ENCODE data around the gene CACNG4. TPM values are rescaled to one million over a fixed set of nuclear protein-coding genes. Genes with fewer than 3 reads are reported as not detected.

Gene CACNG4
- total RNA-seq, 1 donor from 2014 or later: not detected

DNA sequence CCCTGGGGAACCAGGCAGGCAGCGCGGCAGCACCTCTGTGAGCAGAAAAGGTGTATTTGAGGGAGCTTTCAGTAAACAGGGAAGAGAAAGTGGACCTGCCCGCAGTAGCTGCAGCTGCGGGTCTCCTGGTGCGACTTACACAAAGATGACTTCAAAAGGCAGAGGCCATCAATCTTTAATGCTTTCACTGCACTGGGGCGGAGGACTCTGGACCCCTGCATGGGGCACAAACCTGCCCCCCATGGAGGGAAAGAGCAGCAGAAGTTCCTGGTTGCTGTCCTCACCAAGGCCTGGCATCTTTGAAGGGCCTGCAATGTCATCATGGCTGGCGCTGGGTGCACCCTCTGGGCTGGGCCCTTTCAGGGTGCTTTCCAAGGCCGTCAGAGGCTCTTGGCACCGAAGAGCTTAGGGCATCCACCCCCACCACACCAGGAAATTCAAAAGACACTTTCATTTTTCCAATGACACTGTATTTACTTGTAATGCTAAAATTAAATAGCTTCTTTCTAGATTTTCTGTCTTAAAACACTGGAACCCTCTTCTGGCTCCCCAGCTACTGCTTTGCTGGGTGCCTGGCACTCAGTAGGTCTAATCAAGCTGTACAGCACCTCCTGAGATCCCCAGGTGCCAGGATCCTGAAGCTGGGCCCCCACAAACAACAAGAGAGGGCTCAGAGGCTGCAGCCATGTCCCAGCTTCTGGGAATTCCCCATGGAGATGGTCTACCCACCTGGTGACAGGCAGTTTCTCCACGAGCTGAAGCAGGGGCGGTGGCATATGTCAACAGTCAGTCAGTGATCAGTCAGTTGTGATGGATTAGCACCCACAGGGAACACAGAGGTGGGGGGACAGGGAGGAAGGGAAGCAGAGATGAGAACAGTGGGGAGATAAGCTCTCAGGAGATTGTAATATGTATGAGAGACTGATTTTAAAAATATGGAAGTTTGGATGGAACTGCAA is 77.7 kb downstream of the CACNG4 start:
- DNase-seq (ENCODE audit: low read depth in 2 of 2): no peak

DNA sequence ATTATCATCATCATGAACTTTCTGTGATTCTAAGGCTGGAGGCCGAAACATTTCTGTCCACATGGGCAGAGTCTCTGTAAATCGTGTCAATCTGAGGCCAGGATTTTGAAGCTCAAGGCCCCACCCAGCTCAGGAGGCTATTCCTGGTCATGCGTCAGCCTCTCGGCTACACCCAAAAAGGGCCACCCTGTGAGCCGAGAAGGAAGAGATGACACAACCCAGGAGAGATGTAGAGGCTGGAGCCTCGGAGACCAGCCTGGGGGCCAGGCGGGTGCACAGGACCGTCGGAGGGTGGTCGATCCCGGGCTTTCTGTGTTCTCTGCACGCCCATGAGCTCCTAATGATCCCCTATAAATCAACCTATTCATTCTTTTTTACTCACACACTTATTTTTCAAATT is 78.8 kb downstream of the CACNG4 start:
- no peak for DNase-seq (ENCODE audit: low read depth in 2 of 2)

DNA sequence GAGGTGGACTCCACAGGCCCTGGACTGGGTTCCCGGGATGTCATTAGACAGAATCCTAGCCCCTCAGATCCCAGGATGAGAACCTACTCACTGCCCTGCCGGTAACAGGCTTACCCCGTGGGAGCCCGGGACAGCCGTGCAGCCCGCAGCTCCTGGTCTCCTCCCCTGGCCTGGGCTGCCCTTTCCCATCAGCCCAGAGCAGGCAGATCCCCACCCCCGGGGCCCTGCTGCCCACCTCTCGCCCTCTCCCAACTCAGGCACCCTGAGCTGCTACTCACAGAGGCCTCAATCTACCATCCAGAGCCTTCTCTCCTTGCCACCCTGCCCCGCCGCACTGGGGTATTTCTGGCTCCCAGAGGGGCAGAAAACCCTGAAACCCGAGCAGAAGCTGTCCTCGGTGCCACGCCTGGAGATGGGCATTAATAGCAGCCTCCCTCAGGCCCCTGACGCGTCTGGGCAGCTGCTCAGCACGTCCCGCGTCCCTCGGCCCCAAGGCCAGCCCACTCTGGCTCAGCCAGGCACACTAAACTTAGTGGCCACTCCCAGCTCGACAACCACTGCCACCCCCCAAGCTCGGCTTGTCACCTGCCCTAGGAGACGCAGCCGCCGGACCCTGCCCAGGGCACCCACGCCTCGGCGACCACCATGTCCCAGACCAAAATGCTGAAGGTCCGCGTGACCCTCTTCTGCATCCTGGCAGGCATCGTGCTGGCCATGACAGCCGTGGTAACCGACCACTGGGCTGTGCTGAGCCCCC is 79.7 kb downstream of the CACNG4 start, which contains the start of gene CACNG1:
CACNG1 (plus strand) TSS at position 539 of the 757 bp plus-strand sequence; CDS start at position 646, 107 bp downstream.
- no peak for DNase-seq (ENCODE audit: low read depth in 2 of 2)

DNA sequence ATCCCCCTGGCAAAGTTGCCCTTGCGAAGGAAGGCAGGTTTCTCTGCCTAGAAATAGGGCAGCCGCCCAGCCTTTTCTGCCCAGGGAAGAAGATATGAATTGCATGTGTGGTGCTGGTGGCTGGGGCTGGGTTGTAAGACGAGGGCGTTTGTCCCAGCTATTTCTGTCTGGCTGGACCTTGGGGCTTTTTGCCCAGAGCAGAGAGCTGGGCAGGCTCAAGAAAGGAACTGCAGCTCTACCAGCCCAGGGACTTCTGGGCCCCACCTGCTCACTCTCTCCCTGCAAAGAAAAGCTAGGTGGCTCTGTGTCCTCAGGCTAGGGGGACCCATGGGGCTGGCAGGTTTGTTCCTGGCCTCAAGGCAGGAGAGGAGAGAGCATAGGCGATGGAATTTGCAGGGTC is 80.4 kb downstream of the CACNG4 start:
- no peak for DNase-seq (ENCODE audit: low read depth in 2 of 2)

DNA sequence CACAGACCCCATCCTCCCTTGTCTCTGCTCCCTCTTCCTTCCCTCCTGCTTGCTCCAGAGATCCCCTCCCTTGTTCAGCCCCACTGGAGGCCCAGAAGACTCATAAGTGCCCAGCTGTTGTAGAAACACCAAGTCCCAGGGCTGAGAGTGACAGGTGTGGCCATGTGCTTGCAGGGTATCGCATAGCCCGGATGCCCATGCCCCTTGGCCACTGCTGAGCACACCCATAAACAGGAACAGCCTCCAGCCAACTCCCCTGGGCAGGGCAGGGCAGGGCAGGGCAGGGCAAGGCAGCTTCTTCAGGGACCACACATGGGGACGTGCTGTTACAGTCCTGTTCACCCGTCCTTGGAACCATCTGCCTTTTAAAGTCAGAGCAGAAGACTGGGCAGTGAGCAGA is 81.9 kb downstream of the CACNG4 start:
- no peak for DNase-seq (ENCODE audit: low read depth in 2 of 2)

DNA sequence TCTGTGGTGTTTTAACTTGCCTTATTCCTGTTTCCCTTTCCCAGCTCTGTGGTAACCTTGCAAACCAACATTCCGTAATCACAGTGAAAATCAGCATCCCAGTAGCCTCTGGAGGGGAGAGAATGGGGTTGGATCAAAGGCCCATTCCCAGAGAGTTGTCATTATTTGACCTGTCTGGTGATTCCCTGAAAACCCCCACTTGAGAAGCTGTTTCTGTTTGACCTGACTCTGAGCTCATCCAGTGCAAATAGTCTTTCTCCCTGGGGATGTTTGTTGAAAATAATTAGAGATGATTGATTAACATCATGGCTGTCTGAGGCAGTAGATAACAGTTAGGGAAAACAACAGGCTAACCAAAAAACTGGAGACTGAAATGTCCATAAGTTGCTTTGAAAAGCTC is 82.9 kb downstream of the CACNG4 start:
- DNase-seq (ENCODE audit: low read depth in 2 of 2): no peak

DNA sequence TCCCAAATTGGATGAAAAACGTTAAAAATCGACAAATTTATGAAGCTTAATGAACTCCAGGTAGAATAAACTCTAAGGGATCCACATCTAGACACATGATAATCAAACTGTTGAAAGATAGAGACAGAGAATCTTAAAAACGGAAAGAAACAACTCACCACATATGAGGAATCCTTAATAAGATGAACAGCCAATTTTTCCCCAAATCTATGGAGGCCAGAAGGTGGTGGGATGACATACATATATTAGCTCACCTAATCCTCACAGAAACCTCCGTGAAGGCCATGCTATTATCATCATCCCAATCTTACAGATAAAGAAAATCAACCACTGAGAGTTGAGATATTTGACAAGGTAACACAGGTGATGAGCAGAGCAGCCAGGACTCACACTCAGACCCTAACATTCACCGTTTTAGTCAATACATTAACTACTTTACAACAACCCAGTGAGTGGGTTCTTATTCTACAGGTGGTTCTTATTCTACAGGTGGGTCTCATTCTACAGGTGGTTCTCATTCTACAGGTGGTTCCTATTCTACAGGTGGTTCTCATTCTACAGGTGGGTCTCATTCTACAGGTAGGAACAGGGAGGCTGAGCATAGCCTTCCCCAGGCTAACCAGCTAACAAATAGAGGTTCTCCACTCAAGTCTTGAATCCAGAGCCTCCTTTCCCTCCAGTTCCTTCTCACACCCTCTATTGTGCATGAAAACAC is 84.7 kb downstream of the CACNG4 start:
- no peak for DNase-seq (ENCODE audit: low read depth in 2 of 2)

DNA sequence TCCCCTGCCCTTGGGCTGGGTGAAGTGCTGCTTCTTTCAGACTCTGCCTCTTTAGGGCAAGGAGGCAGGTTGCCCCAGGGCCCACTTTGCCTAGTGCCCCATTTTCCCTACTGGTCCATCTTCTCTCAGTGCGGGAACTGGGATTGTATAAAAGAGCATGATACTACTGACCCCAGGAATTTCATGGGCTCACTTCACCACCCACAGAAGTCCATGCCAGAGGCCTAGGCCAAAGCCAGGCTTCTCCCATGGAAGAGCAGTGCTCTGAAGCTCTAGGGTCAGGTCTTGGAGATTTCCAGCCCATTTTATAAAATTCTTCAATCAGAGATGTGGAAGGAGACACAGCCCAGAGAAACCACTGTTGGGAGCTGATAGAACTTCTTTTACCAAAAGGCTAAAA is 85.6 kb downstream of the CACNG4 start:
- no peak for DNase-seq (ENCODE audit: low read depth in 2 of 2)

DNA sequence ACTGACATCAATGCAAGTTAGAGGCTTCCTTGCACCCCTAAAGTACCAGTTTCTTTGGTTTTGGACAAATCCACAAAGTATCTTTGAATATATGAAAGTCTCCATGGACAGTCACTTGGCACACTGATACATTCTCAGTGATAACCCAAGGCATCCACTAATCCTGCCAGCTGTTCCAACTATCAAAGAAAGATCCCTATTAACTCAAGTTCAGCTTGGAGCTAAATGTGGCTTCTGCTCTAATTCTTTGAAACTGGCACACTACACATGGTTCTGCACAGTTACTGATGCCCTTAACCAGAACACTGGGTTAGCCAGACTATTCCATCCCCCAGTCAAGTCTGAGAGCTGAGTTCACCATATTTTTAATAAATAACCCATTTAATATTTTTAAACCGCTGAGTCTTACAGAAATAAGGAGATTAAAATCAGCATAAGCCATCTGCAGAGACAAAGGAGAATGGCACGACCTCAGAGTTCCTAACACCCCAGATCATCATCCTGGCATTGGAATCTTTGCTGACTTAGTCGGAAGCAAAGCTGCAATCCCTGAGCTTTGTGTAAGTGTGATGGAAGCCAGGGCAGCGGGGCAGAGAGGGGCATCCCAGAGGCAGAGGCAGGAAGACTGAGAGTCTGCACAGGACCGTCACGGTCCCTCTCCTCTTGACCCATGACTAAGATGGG is 86.1 kb downstream of the CACNG4 start:
- DNase-seq (ENCODE audit: low read depth in 2 of 2): no peak

DNA sequence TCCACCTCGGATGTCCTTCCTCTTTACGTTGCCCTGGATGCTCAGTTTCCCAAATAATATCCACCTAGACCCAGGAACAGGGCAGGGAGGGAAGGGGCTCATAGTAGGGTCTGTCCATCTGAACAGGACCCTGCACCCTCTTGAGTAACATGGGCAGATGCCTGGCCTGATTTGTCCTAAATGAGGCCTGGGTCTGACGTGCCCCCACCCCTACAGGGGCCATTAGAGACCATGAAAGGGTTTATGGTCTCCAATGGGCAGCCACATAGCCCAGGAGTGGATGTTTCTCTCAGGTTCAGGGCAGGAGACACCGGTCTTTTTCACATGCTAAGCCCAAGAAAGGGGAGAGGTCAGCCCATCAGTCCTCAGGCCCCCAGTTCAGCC is 86.6 kb downstream of the CACNG4 start:
- DNase-seq (ENCODE audit: low read depth in 2 of 2): no peak

DNA sequence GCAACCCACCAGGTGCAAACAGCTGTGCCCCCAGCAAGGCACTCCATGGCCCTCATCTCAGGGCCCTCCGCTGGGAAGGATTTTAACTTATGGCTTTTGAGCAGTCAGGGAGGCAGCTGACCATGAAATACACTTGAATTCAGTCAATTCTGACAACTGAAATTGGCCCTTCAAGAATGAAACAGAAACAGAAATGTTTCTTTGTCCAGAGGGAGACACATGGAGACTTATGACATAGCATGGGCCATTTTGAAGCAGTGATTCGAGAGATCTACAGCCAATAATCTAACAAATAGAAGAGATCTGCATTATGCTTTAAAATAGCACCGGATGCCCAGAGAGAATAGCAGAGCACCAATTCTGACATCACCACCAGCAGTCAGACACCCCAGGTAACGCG is 87.3 kb downstream of the CACNG4 start:
- no peak for DNase-seq (ENCODE audit: low read depth in 2 of 2)

DNA sequence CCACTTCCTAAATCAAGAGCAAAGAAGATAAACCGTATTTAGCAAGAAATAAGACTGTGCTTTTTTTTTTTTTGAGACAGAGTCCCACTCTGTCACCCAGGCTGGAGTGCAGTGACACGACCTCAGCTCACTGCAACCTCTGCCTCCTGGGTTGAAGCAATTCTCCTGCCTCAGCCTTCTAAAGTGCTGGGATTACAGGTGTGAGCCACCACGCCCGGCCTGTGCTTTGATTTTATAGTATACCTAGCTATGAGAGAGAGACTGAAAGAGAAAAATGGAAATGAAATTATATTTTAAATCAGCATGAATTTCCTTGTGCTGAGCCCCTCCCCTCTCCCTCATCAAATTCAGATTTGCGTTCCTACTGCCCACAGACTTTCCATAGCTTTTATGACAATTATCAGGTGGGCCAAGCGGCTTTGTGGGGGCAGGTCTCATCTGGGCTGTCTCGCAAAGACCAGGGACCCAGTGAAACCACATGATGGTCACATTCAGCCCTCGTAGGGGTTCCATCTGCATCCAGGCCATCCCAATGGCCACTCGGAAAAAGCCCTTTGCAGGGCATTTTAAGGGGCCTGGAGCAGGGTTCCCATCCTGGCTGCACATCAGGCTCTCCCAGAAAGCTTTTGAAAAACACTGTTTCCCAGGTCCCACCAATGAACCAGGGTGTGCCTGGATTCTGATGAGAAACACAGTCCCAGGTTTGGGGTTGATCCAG is 88.4 kb downstream of the CACNG4 start:
- DNase-seq (ENCODE audit: low read depth in 2 of 2): no peak

DNA sequence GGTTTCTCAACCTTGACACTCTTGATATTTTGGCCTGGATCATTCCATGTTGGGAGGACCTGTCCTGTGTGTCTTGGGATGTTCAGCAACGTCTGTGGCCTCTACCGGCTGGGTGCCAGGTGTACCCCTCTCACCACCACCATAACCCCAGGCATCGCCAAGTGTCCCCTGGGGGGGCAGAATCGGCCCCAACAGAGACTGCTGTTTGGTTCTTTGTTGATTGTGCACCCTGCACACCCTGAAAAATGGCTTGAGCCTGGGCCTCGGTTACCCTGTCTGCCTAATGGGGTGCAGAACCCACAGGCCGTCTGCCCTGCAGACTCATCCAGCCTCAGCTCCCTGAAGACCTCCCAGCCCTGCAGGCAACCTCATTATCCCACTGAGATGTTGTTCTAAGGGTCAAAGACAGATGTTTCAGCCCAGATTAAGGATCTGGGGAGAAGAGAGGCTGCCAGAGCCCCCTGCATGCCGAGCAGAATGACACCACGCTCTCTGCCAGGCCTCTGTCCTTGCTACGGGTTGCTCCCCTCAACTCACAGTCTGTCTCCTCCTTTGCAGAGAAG is 89.0 kb downstream of the CACNG4 start:
- no peak for DNase-seq (ENCODE audit: low read depth in 2 of 2)

DNA sequence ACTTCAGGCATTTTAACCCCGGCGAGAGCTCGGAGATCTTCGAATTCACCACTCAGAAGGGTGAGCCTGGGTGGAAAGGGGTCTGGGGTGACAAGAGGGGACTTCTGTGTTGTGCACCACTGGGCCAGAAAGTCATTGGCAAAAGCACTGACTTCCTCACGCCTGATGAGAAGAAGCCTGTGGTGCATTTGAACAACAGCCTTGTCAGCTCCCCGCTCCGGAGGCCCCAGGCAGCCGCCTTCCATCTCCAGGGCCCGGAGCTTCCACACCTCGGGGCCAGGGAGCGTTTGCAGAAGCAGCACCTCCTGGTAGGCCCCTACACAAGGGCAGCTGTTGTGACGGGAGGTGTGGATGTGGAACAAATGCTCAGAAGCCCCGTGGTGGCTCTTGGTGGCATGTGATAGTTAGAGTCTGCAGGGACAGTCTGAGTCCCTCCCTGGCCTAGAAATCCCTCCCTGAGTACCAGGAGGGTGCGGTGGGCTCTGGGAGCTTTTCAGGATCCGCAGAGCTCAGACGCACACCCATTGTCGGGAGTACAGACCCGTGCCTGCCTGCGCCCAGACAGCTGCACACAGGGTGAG is 89.6 kb downstream of the CACNG4 start:
- DNase-seq (ENCODE audit: low read depth in 2 of 2): no peak

DNA sequence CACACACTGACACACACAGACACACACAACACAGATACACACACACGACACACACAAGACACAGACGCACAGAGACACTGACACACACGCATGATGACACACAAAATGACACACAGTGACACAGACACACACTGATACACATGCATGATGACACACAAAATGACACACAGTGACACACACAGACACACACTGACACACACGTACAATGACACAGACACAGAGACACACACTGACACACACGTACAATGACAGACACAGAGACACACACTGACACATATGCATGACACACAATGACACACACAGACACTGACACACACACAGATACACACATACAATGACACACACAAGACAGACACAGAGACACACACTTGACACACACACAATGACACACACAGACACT is 90.1 kb downstream of the CACNG4 start:
- no peak for DNase-seq (ENCODE audit: low read depth in 2 of 2)

DNA sequence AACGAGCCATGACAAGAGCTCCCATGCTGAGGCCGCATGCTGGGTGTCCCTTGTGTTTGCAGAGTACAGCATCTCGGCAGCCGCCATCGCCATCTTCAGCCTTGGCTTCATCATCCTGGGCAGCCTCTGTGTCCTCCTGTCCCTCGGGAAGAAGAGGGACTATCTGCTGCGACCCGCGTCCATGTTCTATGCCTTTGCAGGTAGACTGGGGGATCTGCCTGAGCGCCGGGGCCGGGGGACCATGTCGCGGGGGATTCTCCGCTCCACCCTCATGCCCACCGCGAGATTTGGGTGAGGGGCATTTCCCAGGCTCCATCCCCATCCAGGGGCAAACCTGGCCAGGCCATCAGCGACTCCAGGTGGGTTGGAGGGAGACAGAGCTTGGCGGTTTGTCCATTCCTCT is 90.5 kb downstream of the CACNG4 start:
- no peak for DNase-seq (ENCODE audit: low read depth in 2 of 2)

DNA sequence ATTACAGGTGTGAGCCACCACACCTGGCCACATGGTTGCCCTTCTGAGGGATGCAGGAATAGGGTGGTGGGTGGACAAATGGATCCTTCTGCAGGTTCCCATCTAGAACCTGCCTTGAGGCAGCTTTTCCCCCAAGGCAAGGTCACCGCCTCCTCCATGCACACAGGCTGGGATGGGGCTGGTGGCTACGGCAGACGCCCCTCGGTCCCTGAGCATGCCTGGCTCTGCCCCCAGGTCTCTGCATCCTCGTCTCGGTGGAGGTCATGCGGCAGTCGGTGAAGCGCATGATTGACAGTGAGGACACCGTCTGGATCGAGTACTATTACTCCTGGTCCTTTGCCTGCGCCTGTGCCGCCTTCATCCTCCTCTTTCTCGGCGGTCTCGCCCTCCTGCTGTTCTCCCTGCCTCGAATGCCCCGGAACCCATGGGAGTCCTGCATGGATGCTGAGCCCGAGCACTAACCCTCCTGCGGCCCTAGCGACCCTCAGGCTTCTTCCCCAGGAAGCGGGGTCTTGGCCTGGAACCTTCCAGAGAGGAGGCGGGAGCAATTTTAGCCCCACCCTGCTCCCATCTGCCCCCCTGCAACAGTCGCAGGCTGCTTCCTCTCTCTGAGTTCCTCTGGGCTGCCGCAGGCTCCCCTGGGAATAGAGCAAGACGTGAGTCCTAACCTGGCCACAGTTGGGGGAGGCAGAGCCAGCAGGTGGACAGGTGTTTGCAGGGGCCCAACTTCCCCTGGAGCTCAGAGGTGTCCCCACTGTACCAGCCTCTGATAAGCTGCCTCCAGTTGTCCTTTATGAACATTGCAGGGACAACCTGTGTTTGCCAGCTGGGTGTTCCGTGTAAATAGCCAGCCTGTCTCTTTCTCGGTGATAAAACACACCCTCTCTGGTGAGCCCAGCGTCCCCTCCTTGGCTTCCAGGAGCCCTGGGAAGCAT is 91.6 kb downstream of the CACNG4 start:
- no peak for DNase-seq (ENCODE audit: low read depth in 2 of 2)

DNA sequence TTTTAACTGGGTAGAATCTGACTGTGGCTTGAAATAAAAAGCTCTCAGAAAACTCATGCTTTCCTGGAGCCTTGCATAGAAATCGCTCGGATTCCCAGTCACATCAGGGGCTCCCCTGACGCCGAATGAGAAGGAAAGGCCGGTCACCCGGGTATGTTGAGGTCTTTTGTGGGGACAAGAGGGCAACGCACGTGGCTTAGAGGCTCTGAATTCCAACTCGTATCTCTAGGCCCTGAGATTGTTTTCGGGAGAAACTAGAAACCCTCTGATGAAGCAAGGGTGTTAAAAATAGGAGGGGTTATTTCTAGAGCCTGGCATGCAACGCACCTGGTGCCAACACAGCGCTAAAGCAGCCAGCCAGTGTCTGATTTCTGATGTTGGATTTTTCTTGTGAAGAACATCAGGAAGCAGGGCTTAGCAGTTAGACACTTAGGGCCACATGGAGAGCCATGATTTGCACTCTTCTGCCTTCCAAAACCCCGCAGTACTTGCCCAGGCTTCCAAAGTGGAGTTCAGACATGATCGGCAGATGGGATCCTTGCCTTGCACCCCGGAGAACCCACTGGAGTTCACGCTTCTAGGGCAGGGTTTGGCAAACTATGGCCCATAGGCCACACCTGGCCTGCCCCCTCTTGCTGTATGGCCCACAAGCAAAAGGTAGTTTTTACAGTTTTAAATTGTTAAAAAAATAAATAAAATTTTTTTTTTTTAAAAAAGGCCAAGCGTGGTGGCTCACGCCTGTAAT is 92.4 kb downstream of the CACNG4 start:
- no peak for DNase-seq (ENCODE audit: low read depth in 2 of 2)

All from lung microvascular endothelial cell (primary cell).